UCSD-AML1 (cell line): ENCODE measurements around the gene TMEM135.
A peak's percentile ranks its signal among the peaks of the same experiment; 100 is the strongest.

Experiments used
- DNase-seq: peaks from one replicate; lab custom pipeline; 2025; ENCODE audit not compliant: unreplicated experiment; lab: John Stamatoyannopoulos, UW

Gene TMEM135

GRCh38 chr11:87347854-87348253 lies 310.1 kb downstream of the TMEM135 start:
- no peak for DNase-seq

GRCh38 chr11:87351676-87352075 lies 313.9 kb downstream of the TMEM135 start:
- DNase-seq, result no peak

- DNase-seq, result peak; percentile 87
Measured at GRCh38 chr11:87352759-87353707, 315.3 kb downstream of the TMEM135 start.

- DNase-seq, result peak; percentile 41
Measured at GRCh38 chr11:87353771-87354345, 316.1 kb downstream of the TMEM135 start.

GRCh38 chr11:87355596-87355995 lies 317.9 kb downstream of the TMEM135 start:
- no peak for DNase-seq

- no peak for DNase-seq
Measured at GRCh38 chr11:87356428-87356827, 318.7 kb downstream of the TMEM135 start.

- DNase-seq, result no peak
Measured at GRCh38 chr11:87358461-87358860, 320.7 kb downstream of the TMEM135 start.

GRCh38 chr11:87359401-87359800 lies 321.7 kb downstream of the TMEM135 start:
- no peak for DNase-seq

- DNase-seq, result no peak
Measured at GRCh38 chr11:87361891-87362290, 324.2 kb downstream of the TMEM135 start.

GRCh38 chr11:87366346-87366745 lies 328.6 kb downstream of the TMEM135 start:
- no peak for DNase-seq

- no peak for DNase-seq
Measured at GRCh38 chr11:87366763-87367405, 329.1 kb downstream of the TMEM135 start.

- DNase-seq, result peak; percentile 25
Measured at GRCh38 chr11:87368151-87368550, 330.4 kb downstream of the TMEM135 start.

GRCh38 chr11:87368858-87369480 lies 331.2 kb downstream of the TMEM135 start:
- DNase-seq, result peak; percentile 60

- DNase-seq, result no peak
Measured at GRCh38 chr11:87369888-87370287, 332.2 kb downstream of the TMEM135 start.

- no peak for DNase-seq
Measured at GRCh38 chr11:87372065-87372464, 334.3 kb downstream of the TMEM135 start.
